ENCODE data around the gene ACAP2.

Gene ACAP2

GRCh38 chr3:195263925-195264600, 178.8 kb downstream of the ACAP2 start:
- 93% methylated on average over 10 of the region's 10 CpGs for WGBS
- H3K27ac ChIP-seq (ENCODE audit: low read length, poor library complexity, severe bottlenecking) = no peak overlapping the region

GRCh38 chr3:195263193-195263924, 179.5 kb downstream of the ACAP2 start:
- no peak overlapping the region for H4K91ac ChIP-seq (ENCODE audit: low read length)
- H2AFZ ChIP-seq (ENCODE audit: low read depth, low read length) = no peak overlapping the region
- no peak overlapping the region for H2BK120ac ChIP-seq (ENCODE audit: low read depth, low read length)
- H3K4me3 ChIP-seq (ENCODE audit: insufficient read depth in 1 of 2, low read depth in 1 of 2, low read length in 2 of 2) = no peak overlapping the region
- peaks cover 41% of the 10 kb centered on the region for H3K79me1 ChIP-seq (replicated peaks; ENCODE audit: low read length, poor library complexity, severe bottlenecking)
- no peak overlapping the region for H4K8ac ChIP-seq (ENCODE audit: low read length)
- H2BK5ac ChIP-seq (ENCODE audit: low read depth, low read length, poor library complexity, severe bottlenecking) = no peak overlapping the region
- no peak overlapping the region for H3K23ac ChIP-seq (ENCODE audit: low read length in 2 of 2)
- no peak overlapping the region for H3K14ac ChIP-seq (ENCODE audit: low read length in 2 of 2)
- H3K36me3 ChIP-seq (ENCODE audit: control insufficient read depth in 1 of 2, insufficient read depth in 2 of 2, low read depth in 1 of 2, low read length in 2 of 2) = peaks cover 5 to 10% of the 10 kb centered on the region in 2 experiments
- WGBS = 62% methylated on average over 10 of the region's 11 CpGs
- H2BK15ac ChIP-seq (ENCODE audit: low read depth, poor library complexity, severe bottlenecking) = no peak overlapping the region
- peak overlapping the region; percentile 32 for H3K9ac ChIP-seq (ENCODE audit: low read length)
- peaks cover 18% of the 10 kb centered on the region for H3K4me1 ChIP-seq (ENCODE audit: control insufficient read depth, insufficient read depth, low read depth, low read length)
- no peak overlapping the region for H3K4me2 ChIP-seq (ENCODE audit: low read length, poor library complexity, severe bottlenecking)
- no peak overlapping the region for H3K27ac ChIP-seq (ENCODE audit: low read length, poor library complexity, severe bottlenecking)
- no peak overlapping the region for H2AK5ac ChIP-seq (ENCODE audit: low read length, severe bottlenecking)
- H3K4ac ChIP-seq (ENCODE audit: low read depth in 1 of 2, low read length in 2 of 2) = no peak overlapping the region
- no peaks in the 10 kb centered on the region for H3K27me3 ChIP-seq (ENCODE audit: control insufficient read depth in 1 of 2, insufficient read depth in 1 of 2, low read length in 2 of 2)
- H2BK12ac ChIP-seq (ENCODE audit: low read length in 2 of 2) = no peak overlapping the region
- H3K9me3 ChIP-seq (ENCODE audit: control insufficient read depth, low read length) = no peaks in the 10 kb centered on the region
- DNase-seq = peak; percentile 79
- no peak overlapping the region for H3K18ac ChIP-seq (ENCODE audit: low read depth in 1 of 2, low read length in 2 of 2)

More at GRCh38 chr3:195263925-195264600, 178.8 kb downstream of the ACAP2 start:
- Histone ChIP-seq H4K91ac (ENCODE audit: low read length) (no peak overlapping the region), H3K9ac (ENCODE audit: low read length) (peak overlapping the region; percentile 32), H2AK5ac (ENCODE audit: low read length, severe bottlenecking) (no peak overlapping the region), H3K27me3 (ENCODE audit: control insufficient read depth in 1 of 2, insufficient read depth in 1 of 2, low read length in 2 of 2) (no peaks in the 10 kb centered on the region), H3K79me1 (replicated peaks; ENCODE audit: low read length, poor library complexity, severe bottlenecking) (peaks cover 48% of the 10 kb centered on the region), H3K4me1 (ENCODE audit: control insufficient read depth, insufficient read depth, low read depth, low read length) (peaks cover 16% of the 10 kb centered on the region), H3K4me3 (ENCODE audit: insufficient read depth in 1 of 2, low read depth in 1 of 2, low read length in 2 of 2) (no peak overlapping the region), H3K36me3 (ENCODE audit: control insufficient read depth in 1 of 2, insufficient read depth in 2 of 2, low read depth in 1 of 2, low read length in 2 of 2) (peaks cover 5 to 10% of the 10 kb centered on the region in 2 experiments), H2BK12ac (ENCODE audit: low read length in 2 of 2) (no peak overlapping the region), H2AFZ (ENCODE audit: low read depth, low read length) (no peak overlapping the region), H3K4me2 (ENCODE audit: low read length, poor library complexity, severe bottlenecking) (no peak overlapping the region), H3K18ac (ENCODE audit: low read depth in 1 of 2, low read length in 2 of 2) (no peak overlapping the region), H2BK5ac (ENCODE audit: low read depth, low read length, poor library complexity, severe bottlenecking) (no peak overlapping the region), H3K23ac (ENCODE audit: low read length in 2 of 2) (peak overlapping the region in 1 of 2 experiments; percentile 2), H3K4ac (ENCODE audit: low read depth in 1 of 2, low read length in 2 of 2) (no peak overlapping the region), H2BK15ac (ENCODE audit: low read depth, poor library complexity, severe bottlenecking) (no peak overlapping the region), H3K9me3 (ENCODE audit: control insufficient read depth, low read length) (no peaks in the 10 kb centered on the region), H2BK120ac (ENCODE audit: low read depth, low read length) (no peak overlapping the region), H3K14ac (ENCODE audit: low read length in 2 of 2) (no peak overlapping the region), H4K8ac (ENCODE audit: low read length) (no peak overlapping the region)
- DNase-seq = no peak

- no peak overlapping the region for H2AK5ac ChIP-seq (ENCODE audit: low read length, severe bottlenecking)
- H2BK120ac ChIP-seq (ENCODE audit: low read depth, low read length) = no peak overlapping the region
- no peak overlapping the region for H2BK5ac ChIP-seq (ENCODE audit: low read depth, low read length, poor library complexity, severe bottlenecking)
- H3K79me1 ChIP-seq (replicated peaks; ENCODE audit: low read length, poor library complexity, severe bottlenecking) = peaks cover 49% of the 10 kb centered on the region
- no peak overlapping the region for H2BK15ac ChIP-seq (ENCODE audit: low read depth, poor library complexity, severe bottlenecking)
- no peak overlapping the region for H4K8ac ChIP-seq (ENCODE audit: low read length)
- no peak overlapping the region for H3K18ac ChIP-seq (ENCODE audit: low read depth in 1 of 2, low read length in 2 of 2)
- H3K23ac ChIP-seq (ENCODE audit: low read length in 2 of 2) = no peak overlapping the region
- no CpG with 5 or more reads among the region's 2 CpGs for WGBS
- no peak overlapping the region for H3K4me3 ChIP-seq (ENCODE audit: insufficient read depth in 1 of 2, low read depth in 1 of 2, low read length in 2 of 2)
- H3K9me3 ChIP-seq (ENCODE audit: control insufficient read depth, low read length) = no peaks in the 10 kb centered on the region
- no peak overlapping the region for H3K14ac ChIP-seq (ENCODE audit: low read length in 2 of 2)
- peaks cover 26% of the 10 kb centered on the region for H3K4me1 ChIP-seq (ENCODE audit: control insufficient read depth, insufficient read depth, low read depth, low read length)
- H3K27me3 ChIP-seq (ENCODE audit: control insufficient read depth in 1 of 2, insufficient read depth in 1 of 2, low read length in 2 of 2) = no peaks in the 10 kb centered on the region
- H3K36me3 ChIP-seq (ENCODE audit: control insufficient read depth in 1 of 2, insufficient read depth in 2 of 2, low read depth in 1 of 2, low read length in 2 of 2) = peaks cover 3 to 9% of the 10 kb centered on the region in 2 experiments
- H2BK12ac ChIP-seq (ENCODE audit: low read length in 2 of 2) = no peak overlapping the region
- H3K9ac ChIP-seq (ENCODE audit: low read length) = no peak overlapping the region
- H3K4me2 ChIP-seq (ENCODE audit: low read length, poor library complexity, severe bottlenecking) = no peak overlapping the region
- no peak overlapping the region for H3K4ac ChIP-seq (ENCODE audit: low read depth in 1 of 2, low read length in 2 of 2)
- H3K27ac ChIP-seq (ENCODE audit: low read length, poor library complexity, severe bottlenecking) = no peak overlapping the region
- no peak overlapping the region for H2AFZ ChIP-seq (ENCODE audit: low read depth, low read length)
- DNase-seq = no peak
- no peak overlapping the region for H4K91ac ChIP-seq (ENCODE audit: low read length)
Observed at GRCh38 chr3:195261925-195262324, 180.9 kb downstream of the ACAP2 start.

- Histone ChIP-seq H3K4me3 (ENCODE audit: insufficient read depth in 1 of 2, low read depth in 1 of 2, low read length in 2 of 2) (peak overlapping the region; percentile 70 to 94), H3K9me3 (ENCODE audit: control insufficient read depth, low read length) (no peaks in the 10 kb centered on the region), H3K4me2 (ENCODE audit: low read length, poor library complexity, severe bottlenecking) (peak overlapping the region; percentile 98), H3K4ac (ENCODE audit: low read depth in 1 of 2, low read length in 2 of 2) (peak overlapping the region; percentile 54 to 63), H4K8ac (ENCODE audit: low read length) (peak overlapping the region; percentile 78), H2BK120ac (ENCODE audit: low read depth, low read length) (peak overlapping the region; percentile 23), H3K36me3 (ENCODE audit: control insufficient read depth in 1 of 2, insufficient read depth in 2 of 2, low read depth in 1 of 2, low read length in 2 of 2) (peaks cover 0 to 16% of the 10 kb centered on the region in 2 experiments), H2BK15ac (ENCODE audit: low read depth, poor library complexity, severe bottlenecking) (peak overlapping the region; percentile 70), H3K27ac (ENCODE audit: low read length, poor library complexity, severe bottlenecking) (no peak overlapping the region), H4K91ac (ENCODE audit: low read length) (peak overlapping the region; percentile 78), H3K14ac (ENCODE audit: low read length in 2 of 2) (peak overlapping the region in 1 of 2 experiments; percentile 94), H2AK5ac (ENCODE audit: low read length, severe bottlenecking) (no peak overlapping the region), H3K18ac (ENCODE audit: low read depth in 1 of 2, low read length in 2 of 2) (peak overlapping the region; percentile 80 to 89), H2AFZ (ENCODE audit: low read depth, low read length) (peak overlapping the region; percentile 85), H3K79me1 (replicated peaks; ENCODE audit: low read length, poor library complexity, severe bottlenecking) (peaks cover 53% of the 10 kb centered on the region), H2BK12ac (ENCODE audit: low read length in 2 of 2) (peak overlapping the region; percentile 45 to 96), H3K4me1 (ENCODE audit: control insufficient read depth, insufficient read depth, low read depth, low read length) (peaks cover 33% of the 10 kb centered on the region), H3K9ac (ENCODE audit: low read length) (peak overlapping the region; percentile 89), H3K23ac (ENCODE audit: low read length in 2 of 2) (no peak overlapping the region), H2BK5ac (ENCODE audit: low read depth, low read length, poor library complexity, severe bottlenecking) (no peak overlapping the region), H3K27me3 (ENCODE audit: control insufficient read depth in 1 of 2, insufficient read depth in 1 of 2, low read length in 2 of 2) (no peaks in the 10 kb centered on the region)
- 2% methylated on average over 31 of the region's 41 CpGs for WGBS
- peak; percentile 45 for DNase-seq
Observed at GRCh38 chr3:195260280-195260905, 182.4 kb downstream of the ACAP2 start.

Measured in mesenchymal stem cell (in vitro differentiated cells and primary cell).